ENCODE results near the gene CHRM1. TPM values are rescaled to one million over a fixed set of nuclear protein-coding genes. Genes with fewer than 3 reads are reported as not detected.

CHRM1 gene
- total RNA-seq, 1 experiment from 2014 or later, result not detected

DNA sequence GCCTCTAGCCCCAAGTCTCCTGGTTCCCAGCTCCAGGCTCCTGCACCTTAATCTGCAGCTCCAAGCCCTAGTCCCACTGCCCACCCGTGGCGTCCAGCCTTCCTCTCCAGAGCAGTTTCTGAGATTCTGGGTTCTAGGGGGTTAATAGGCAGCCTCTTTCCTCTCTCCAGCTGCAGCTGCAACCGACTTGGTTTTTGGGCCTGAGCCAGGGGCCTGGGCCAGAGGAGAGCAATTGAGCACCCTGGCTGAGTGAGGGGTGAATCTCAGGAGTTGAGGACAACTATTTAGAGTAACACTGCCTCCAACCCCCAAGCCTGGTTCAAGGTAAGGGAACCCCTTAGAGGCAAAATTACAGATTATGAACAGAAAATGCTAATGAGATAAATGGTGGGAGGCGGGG, 9.0 kb upstream of the CHRM1 start:
- Mint-ChIP-seq H3K9me3 (ENCODE audit: unreplicated experiment) (no peaks in the 10 kb centered on the region), H3K36me3 (ENCODE audit: insufficient read depth, unreplicated experiment) (no peaks in the 10 kb centered on the region), H3K27me3 (ENCODE audit: insufficient read depth, unreplicated experiment) (peaks cover 18% of the 10 kb centered on the region), H3K4me3 (ENCODE audit: unreplicated experiment) (no peak overlapping the region), H3K27ac (ENCODE audit: low read depth, unreplicated experiment) (no peak overlapping the region), H3K4me1 (ENCODE audit: insufficient read depth, unreplicated experiment) (peaks cover 8% of the 10 kb centered on the region)
- BruUV-seq (replicated peaks), result no TSS peak
- intact Hi-C loops (cut with micrococcal nuclease), result no loop called here
- TF ChIP-seq, protein P1, sequence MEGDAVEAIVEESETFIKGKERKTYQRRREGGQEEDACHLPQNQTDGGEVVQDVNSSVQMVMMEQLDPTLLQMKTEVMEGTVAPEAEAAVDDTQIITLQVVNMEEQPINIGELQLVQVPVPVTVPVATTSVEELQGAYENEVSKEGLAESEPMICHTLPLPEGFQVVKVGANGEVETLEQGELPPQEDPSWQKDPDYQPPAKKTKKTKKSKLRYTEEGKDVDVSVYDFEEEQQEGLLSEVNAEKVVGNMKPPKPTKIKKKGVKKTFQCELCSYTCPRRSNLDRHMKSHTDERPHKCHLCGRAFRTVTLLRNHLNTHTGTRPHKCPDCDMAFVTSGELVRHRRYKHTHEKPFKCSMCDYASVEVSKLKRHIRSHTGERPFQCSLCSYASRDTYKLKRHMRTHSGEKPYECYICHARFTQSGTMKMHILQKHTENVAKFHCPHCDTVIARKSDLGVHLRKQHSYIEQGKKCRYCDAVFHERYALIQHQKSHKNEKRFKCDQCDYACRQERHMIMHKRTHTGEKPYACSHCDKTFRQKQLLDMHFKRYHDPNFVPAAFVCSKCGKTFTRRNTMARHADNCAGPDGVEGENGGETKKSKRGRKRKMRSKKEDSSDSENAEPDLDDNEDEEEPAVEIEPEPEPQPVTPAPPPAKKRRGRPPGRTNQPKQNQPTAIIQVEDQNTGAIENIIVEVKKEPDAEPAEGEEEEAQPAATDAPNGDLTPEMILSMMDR (IDR thresholded peaks at IDR 0.05; ENCODE audit: unreplicated experiment), result no peak
- ChIA-PET POLR2A (no interaction called here), CTCF (interaction anchor here (1.2 to 4.2 kb wide), 3 partner anchors 24 to 45 kb away, joined by 3 to 28 read pairs (median 4); no protein-coding TSS in a partner anchor)
- no peak for DNase-seq (ENCODE audit: unreplicated experiment)

DNA sequence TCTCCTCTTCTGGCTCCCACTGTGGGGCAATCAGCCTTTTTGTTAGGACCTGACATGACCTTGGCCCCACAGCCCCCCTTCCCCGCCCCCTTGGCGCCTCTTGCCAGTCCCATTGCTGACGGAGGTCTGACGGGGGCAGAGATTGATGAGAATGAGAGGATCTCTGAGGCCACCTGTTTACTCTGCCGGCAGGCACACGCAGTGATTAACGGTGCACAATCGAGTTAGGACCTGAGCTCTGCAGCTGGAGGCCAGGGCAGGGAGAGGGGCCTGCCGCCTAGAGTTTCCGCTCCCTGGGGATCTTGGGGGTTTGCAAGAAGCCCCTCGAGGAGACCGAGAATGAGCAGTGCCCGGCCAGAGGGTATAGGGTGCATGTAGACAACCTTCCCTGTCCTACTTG, 6.8 kb upstream of the CHRM1 start:
- Mint-ChIP-seq H3K4me3 (ENCODE audit: unreplicated experiment) (no peak overlapping the region), H3K27me3 (ENCODE audit: insufficient read depth, unreplicated experiment) (peaks cover 19% of the 10 kb centered on the region), H3K36me3 (ENCODE audit: insufficient read depth, unreplicated experiment) (no peaks in the 10 kb centered on the region), H3K4me1 (ENCODE audit: insufficient read depth, unreplicated experiment) (peaks cover 8% of the 10 kb centered on the region), H3K27ac (ENCODE audit: low read depth, unreplicated experiment) (no peak overlapping the region), H3K9me3 (ENCODE audit: unreplicated experiment) (no peaks in the 10 kb centered on the region)
- ChIA-PET CTCF (interaction anchor here (2.2 kb wide), 1 partner anchor 22 kb away, joined by 16 read pairs; no protein-coding TSS in a partner anchor), POLR2A (interaction anchor here (1.2 kb wide), 1 partner anchor 17 kb away, joined by 4 read pairs; no protein-coding TSS in a partner anchor)
- BruUV-seq (replicated peaks), result no TSS peak
- intact Hi-C loops (cut with micrococcal nuclease), result no loop called here
- DNase-seq (ENCODE audit: unreplicated experiment), result no peak
- TF ChIP-seq, protein P1 (IDR thresholded peaks at IDR 0.05; ENCODE audit: unreplicated experiment), result no peak

DNA sequence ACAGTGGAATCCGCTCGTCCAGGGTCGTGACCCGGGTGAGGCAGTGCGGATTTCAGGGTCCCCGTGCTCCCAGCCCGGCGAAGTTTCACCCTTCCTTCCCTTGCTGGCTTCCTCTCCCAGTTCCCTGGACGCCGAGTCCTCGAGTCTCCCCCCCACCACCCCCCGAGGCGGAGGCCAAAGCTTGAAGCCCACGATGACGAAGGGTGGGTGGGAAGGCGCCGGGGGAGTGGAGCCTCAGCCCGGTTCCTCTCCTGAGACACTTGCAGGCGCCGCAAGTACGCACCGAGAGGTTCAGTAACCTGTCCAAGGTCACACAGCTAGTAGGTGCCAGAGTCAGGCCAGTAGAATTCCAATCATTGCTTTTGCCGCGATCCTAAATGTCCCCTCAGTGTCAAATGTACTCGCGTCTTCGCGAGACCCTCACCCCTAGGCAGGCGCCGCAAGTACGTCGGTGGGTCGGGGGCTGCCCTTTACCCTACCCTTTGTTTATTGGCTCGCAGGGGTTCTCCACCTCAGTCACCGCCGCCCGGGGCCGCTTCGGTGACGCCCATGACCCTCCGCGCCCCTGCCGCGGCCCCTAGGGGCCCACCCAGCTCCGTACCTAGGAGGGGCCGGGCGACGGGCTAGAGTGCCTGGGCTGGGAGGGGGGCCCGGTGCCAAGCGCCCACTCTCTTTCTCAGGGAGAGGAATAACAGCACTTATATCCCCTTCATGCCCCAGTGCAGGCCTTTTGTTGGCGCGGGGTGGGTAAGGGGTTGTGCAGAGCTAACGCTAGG, 5.7 kb upstream of the CHRM1 start:
- peaks cover 30% of the 10 kb centered on the region for H3K27me3 Mint-ChIP-seq (ENCODE audit: insufficient read depth, unreplicated experiment)
- H3K27ac Mint-ChIP-seq (ENCODE audit: low read depth, unreplicated experiment), result no peak overlapping the region
- no peaks in the 10 kb centered on the region for H3K36me3 Mint-ChIP-seq (ENCODE audit: insufficient read depth, unreplicated experiment)
- CTCF ChIA-PET, result interaction anchor here (2.2 kb wide), 1 partner anchor 20 kb away, joined by 16 read pairs; no protein-coding TSS in a partner anchor
- H3K9me3 Mint-ChIP-seq (ENCODE audit: unreplicated experiment), result no peaks in the 10 kb centered on the region
- H3K4me3 Mint-ChIP-seq (ENCODE audit: unreplicated experiment), result no peak overlapping the region
- no peak for DNase-seq (ENCODE audit: unreplicated experiment)
- intact Hi-C loops (cut with micrococcal nuclease), result no loop called here
- BruUV-seq (replicated peaks), result no TSS peak
- peaks cover 14% of the 10 kb centered on the region for H3K4me1 Mint-ChIP-seq (ENCODE audit: insufficient read depth, unreplicated experiment)
- TF ChIP-seq, protein P1 (IDR thresholded peaks at IDR 0.05; ENCODE audit: unreplicated experiment), result no peak
- POLR2A ChIA-PET, result interaction anchor here (0.6 kb wide), 1 partner anchor 1528 kb away, joined by 3 read pairs; no protein-coding TSS in a partner anchor

DNA sequence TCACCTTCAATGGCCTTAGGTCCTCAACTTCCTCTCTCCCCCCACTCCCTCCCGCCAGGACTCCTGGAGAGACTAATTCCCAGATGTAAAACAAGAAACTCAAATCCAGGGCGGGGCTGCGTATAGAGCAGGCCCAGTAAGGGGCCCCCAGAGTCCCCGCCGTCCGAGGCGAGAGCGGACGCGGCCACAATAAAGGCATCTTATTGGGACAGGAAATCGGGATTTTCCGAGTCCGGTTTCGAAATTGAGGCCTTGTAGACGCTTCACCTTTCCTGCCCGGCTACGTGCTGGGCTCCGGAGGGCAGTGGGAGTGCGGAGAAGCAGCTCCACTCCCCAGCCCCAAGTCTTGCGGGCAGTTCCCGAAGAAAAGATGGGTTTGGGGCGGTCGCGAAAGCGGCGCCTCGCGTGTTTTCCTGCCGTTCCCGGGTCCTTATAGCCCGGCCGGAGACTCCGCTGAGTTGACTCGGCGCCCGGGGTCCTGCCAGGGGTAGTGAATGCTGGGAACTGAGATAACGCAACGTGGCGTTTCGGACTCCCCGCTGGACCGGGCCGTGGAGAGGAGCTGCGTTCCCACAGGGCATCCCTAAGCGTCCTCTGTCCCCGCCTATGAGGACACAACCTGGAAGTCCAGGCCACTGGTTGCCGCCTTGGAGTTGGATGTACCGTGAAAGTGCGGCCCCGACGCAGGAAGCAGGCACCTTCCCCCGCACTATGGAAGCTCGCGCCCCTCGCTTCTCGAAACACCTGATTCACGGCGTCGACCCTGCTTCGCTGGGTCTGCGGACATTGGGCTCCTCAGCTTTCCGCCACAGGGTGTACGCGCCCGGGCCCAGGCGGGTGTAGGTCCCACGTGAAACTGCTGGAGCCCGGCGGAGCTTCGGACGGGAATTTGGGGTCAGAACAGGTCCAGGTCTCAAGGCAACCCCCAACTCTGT, 4.8 kb upstream of the CHRM1 start:
- Mint-ChIP-seq H3K36me3 (ENCODE audit: insufficient read depth, unreplicated experiment) (no peaks in the 10 kb centered on the region), H3K9me3 (ENCODE audit: unreplicated experiment) (no peaks in the 10 kb centered on the region), H3K4me1 (ENCODE audit: insufficient read depth, unreplicated experiment) (peaks cover 17% of the 10 kb centered on the region), H3K27ac (ENCODE audit: low read depth, unreplicated experiment) (no peak overlapping the region), H3K4me3 (ENCODE audit: unreplicated experiment) (no peak overlapping the region), H3K27me3 (ENCODE audit: insufficient read depth, unreplicated experiment) (peaks cover 31% of the 10 kb centered on the region)
- BruUV-seq (replicated peaks), result no TSS peak
- intact Hi-C loops (cut with micrococcal nuclease), result no loop called here
- POLR2A ChIA-PET, result no interaction called here
- DNase-seq (ENCODE audit: unreplicated experiment), result no peak
- TF ChIP-seq, protein P1 (IDR thresholded peaks at IDR 0.05; ENCODE audit: unreplicated experiment), result no peak
- CTCF ChIA-PET, result interaction anchor here (0.6 to 2.2 kb wide), 2 partner anchors 20 kb away, joined by 4 to 16 read pairs; no protein-coding TSS in a partner anchor

All from MCF 10A (cell line).